AG04449 (cell line): ENCODE data around the gene TET2.

Experiments
- CTCF ChIA-PET: fragments of 350-600 bp; formaldehyde crosslinking; extraction: SDS; loops from one replicate; lab custom pipeline; 2021; ENCODE audit warnings: antibody characterized with exemption; lab: Yijun Ruan, JAX
- POLR2A ChIA-PET: fragments of 400-600, 350-600 bp; formaldehyde crosslinking; extraction: SDS; loops from one replicate; lab custom pipeline; 2020; ENCODE audit warnings: antibody characterized with exemption, inconsistent platforms; lab: Yijun Ruan, JAX
- DNase-seq: peaks from one replicate; pipeline ENCODE4 v3.0.0-alpha.2; 2010; ENCODE audit warnings: low read depth, low spot score
- H3K4me3 ChIP-seq: 2 replicates; pipeline ENCODE4 v1.5.1; 2011; ENCODE audit warnings: low read depth, mild to moderate bottlenecking, control low read depth, low read length
- TF ChIP-seq, protein P1 (sequence below): IDR thresholded peaks from one replicate; pipeline ENCODE4 v1.5.1; 2011; ENCODE audit warnings: mild to moderate bottlenecking, moderate library complexity, low read length, control low read depth, inconsistent platforms; ENCODE audit not compliant: insufficient read depth; ENCODE audit errors: missing control alignments

The TET2 gene

DNA sequence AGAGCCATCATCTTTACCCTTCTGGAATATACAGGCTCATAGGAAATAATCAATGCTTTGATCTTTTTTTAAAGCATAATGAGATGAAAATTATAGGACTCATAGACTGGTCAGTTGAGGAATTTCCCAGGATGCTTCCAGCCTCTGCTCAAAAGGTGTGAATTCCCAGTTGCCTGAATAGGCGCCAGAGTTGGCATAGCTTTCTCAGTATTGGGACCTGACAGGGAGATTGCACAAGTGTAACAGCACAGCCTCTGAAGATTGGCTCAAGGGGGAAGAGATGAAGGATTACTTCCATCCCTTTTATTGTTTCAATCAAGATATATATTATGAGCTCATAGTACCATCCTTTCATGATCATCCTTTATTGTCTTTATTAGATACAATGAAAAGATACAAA, 17.9 kb downstream of the TET2 start:
- TF ChIP-seq, protein P1, sequence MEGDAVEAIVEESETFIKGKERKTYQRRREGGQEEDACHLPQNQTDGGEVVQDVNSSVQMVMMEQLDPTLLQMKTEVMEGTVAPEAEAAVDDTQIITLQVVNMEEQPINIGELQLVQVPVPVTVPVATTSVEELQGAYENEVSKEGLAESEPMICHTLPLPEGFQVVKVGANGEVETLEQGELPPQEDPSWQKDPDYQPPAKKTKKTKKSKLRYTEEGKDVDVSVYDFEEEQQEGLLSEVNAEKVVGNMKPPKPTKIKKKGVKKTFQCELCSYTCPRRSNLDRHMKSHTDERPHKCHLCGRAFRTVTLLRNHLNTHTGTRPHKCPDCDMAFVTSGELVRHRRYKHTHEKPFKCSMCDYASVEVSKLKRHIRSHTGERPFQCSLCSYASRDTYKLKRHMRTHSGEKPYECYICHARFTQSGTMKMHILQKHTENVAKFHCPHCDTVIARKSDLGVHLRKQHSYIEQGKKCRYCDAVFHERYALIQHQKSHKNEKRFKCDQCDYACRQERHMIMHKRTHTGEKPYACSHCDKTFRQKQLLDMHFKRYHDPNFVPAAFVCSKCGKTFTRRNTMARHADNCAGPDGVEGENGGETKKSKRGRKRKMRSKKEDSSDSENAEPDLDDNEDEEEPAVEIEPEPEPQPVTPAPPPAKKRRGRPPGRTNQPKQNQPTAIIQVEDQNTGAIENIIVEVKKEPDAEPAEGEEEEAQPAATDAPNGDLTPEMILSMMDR = no peak
- POLR2A ChIA-PET = no interaction called here
- H3K4me3 ChIP-seq = no peak overlapping the region
- CTCF ChIA-PET = interaction anchor here (1.2 kb wide), 1 partner anchor 311 kb away, joined by 3 read pairs; no protein-coding TSS in a partner anchor
- DNase-seq = no peak

DNA sequence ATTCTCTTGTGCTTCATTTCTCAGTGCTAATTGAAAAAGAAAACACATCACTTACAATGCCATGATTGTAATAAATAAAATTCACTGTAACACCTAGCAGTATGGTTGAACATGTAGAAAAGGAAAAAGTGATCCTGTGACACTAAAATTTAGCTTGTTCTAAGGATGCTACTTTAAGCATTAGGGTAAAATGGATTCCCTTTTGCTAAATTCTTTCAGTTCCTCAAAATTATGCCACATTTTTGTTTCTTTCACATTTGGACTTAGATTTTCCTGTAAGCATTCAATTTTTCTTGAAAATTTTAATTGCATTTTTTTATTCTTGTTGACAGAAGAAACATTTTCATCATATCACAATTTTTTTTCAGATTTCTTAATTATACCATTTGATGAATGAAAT, 19.4 kb downstream of the TET2 start:
- H3K4me3 ChIP-seq = no peak overlapping the region
- DNase-seq = no peak
- CTCF ChIA-PET = no interaction called here
- TF ChIP-seq, protein P1 = no peak
- POLR2A ChIA-PET = no interaction called here

DNA sequence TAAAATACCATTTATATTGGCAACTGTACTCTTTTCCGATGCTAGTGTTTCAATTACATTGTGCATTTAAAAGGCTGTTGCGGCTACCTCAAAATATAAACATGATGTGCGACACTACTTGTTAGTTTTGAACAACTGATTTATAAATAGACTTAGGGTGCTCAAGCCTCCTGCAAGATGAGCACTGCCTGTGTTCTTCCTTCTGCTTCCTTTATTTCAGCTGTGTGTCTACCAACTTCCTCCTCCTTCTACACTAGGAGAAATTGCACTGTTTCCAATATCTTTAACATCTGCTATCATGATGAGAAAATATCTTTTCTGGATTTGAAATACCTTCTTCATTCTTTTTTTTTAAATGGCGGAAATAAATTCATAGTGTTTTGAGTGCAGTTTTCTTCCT, 24.0 kb downstream of the TET2 start:
- CTCF ChIA-PET = no interaction called here
- POLR2A ChIA-PET = no interaction called here
- no peak for DNase-seq
- H3K4me3 ChIP-seq = no peak overlapping the region
- TF ChIP-seq, protein P1 = no peak

DNA sequence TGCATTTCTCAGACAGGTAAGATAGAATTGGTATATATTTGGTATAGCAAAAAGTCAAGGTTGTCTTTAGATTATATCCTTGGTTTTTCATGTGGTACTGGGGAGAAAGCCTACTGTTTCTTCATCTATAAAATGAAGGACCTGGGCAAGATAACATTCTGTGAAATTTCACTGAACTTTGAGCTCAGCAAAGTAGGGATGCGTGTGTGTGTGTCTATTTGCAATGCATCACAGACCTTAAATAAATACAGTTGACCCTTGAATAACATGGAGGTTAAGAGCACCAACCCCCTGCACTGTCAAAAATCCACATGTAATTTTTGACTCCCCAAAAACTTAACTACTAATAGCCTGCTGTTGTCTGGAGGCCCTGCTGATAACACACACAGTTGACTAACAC, 25.2 kb downstream of the TET2 start:
- no peak for DNase-seq
- CTCF ChIA-PET = interaction anchor here (1.4 to 2.0 kb wide), 2 partner anchors 9 to 31 kb away, joined by 3 to 7 read pairs; no protein-coding TSS in a partner anchor
- POLR2A ChIA-PET = no interaction called here
- no peak overlapping the region for H3K4me3 ChIP-seq
- TF ChIP-seq, protein P1 = no peak

DNA sequence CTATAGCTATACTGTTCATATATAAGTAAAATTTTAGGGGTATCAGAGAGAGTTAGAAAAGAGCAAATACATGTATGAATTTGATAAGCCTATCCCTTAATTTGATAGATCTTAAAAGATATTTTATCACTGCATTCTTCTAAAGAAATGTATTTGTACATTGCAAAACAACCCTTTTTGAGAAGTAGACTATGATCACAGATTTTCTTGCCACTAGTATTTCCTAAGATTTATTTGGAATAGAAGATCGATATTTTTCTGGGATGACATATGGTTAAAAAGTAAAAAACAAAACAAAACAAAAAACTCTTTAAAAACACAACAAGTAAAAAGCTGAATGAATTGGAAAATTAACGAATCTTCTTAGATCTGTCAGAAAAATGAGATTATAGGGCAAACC, 27.4 kb downstream of the TET2 start:
- CTCF ChIA-PET = interaction anchor here (1.1 to 1.3 kb wide), 2 partner anchors 11 to 300 kb away, joined by 4 read pairs; partner anchors contain the start of gene PPA2

DNA sequence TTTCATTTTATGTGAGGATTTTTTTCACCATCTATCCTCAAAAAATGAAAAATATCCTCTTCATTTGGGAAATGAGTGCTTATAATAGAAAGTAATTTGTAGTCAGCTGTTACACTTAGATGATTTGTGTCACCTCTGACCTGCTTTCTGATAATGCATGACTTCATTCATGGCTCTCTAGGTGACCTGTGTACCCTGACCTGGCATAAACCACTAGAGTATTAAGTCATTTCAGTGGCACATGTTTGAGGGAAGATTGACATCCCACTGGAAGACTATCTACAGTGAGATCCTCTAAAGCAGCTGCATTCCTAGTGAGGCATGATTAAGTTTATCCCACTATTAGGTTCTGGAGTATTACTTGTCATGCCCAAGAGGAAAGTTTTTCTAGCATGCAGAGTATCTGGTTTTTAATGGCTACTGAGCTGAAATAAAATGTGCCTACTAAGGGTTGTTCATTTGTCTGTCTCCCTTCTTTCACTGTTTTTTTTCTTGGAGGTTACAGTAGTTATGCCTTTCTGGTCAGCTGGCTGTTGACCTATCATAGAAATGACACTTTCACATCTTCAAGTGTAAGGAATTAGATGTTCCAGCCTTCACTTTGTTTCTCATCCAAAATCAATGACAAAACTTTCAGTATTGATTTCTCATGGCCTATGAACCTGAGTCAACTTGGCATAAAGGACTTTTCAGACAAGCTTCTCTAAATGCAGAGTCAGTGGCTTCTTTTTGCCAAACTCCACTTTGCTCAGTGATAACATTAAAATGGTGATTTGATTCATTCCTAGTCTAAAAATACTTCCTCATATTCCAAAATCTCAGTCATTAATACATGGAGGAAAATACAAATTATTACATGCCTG, 33.1 kb downstream of the TET2 start:
- H3K4me3 ChIP-seq = no peak overlapping the region
- TF ChIP-seq, protein P1 = no peak
- CTCF ChIA-PET = no interaction called here
- POLR2A ChIA-PET = no interaction called here
- DNase-seq = no peak

More for the DNA sequence above, 27.4 kb downstream of the TET2 start:
- H3K4me3 ChIP-seq = no peak overlapping the region
- DNase-seq = no peak
- POLR2A ChIA-PET = no interaction called here
- TF ChIP-seq, protein P1 = no peak
